AG08395 (cell line): ENCODE data around the gene ELP6.
"Not testable (repeated sequence)": the region's sequence is repeated elsewhere in the genome, so short reads cannot be mapped to it uniquely, and the experiment has no call there.

ENCODE experiments used
- DNase-seq: peaks from one replicate; pipeline ENCODE4 v3.0.0; 2012; ENCODE audit warnings: mixed read lengths, low spot score

The ELP6 gene

GRCh38 chr3:47512416-47513124, 942 bp downstream of the ELP6 start:
- no peak for DNase-seq

- not testable (repeated sequence) for DNase-seq
Observed at GRCh38 chr3:47505267-47505666, 8.2 kb downstream of the ELP6 start.

- no peak for DNase-seq
Observed at GRCh38 chr3:47504113-47504512, 9.4 kb downstream of the ELP6 start.

GRCh38 chr3:47503033-47503432, 10.5 kb downstream of the ELP6 start:
- DNase-seq: no peak

- no peak for DNase-seq
Observed at GRCh38 chr3:47496892-47497291, 16.6 kb downstream of the ELP6 start.

GRCh38 chr3:47495886-47496285, 17.6 kb downstream of the ELP6 start:
- DNase-seq: no peak

- no peak for DNase-seq
Observed at GRCh38 chr3:47495111-47495510, 18.4 kb downstream of the ELP6 start.

- DNase-seq: no peak
Observed at GRCh38 chr3:47491777-47492176, 21.7 kb downstream of the ELP6 start.

- no peak for DNase-seq
Observed at GRCh38 chr3:47491186-47491585, 22.3 kb downstream of the ELP6 start.

- DNase-seq: no peak
Observed at GRCh38 chr3:47487265-47487664, 26.2 kb downstream of the ELP6 start.

GRCh38 chr3:47485812-47486211, 27.7 kb downstream of the ELP6 start:
- DNase-seq: no peak

- no peak for DNase-seq
Observed at GRCh38 chr3:47482366-47482765, 31.1 kb downstream of the ELP6 start.

GRCh38 chr3:47481763-47482162, 31.7 kb downstream of the ELP6 start:
- DNase-seq: not testable (repeated sequence)

GRCh38 chr3:47480267-47480666, 33.2 kb downstream of the ELP6 start:
- DNase-seq: not testable (repeated sequence)

- no peak for DNase-seq
Observed at GRCh38 chr3:47479826-47480160, 33.7 kb downstream of the ELP6 start.

GRCh38 chr3:47478022-47478421, 35.5 kb downstream of the ELP6 start:
- no peak for DNase-seq

GRCh38 chr3:47476644-47477199, 36.8 kb downstream of the ELP6 start:
- no peak for DNase-seq

GRCh38 chr3:47476330-47476626, 37.2 kb downstream of the ELP6 start:
- DNase-seq: no peak

GRCh38 chr3:47475570-47476329, 37.8 kb downstream of the ELP6 start, which contains the start of gene SCAP:
Gene SCAP (minus strand): TSS chr3:47475941. CDS start chr3:47442993, 32,948 bp downstream.
- DNase-seq: peak; percentile 95

- DNase-seq: peak; percentile 18
Observed at GRCh38 chr3:47475029-47475569, 38.4 kb downstream of the ELP6 start.

- DNase-seq: no peak
Observed at GRCh38 chr3:47473391-47473790, 40.1 kb downstream of the ELP6 start.

GRCh38 chr3:47469616-47470015, 43.9 kb downstream of the ELP6 start:
- DNase-seq: no peak

- not testable (repeated sequence) for DNase-seq
Observed at GRCh38 chr3:47468315-47468714, 45.2 kb downstream of the ELP6 start.
